ENCODE measurements around the gene MTURN. TPM values are rescaled to one million over a fixed set of nuclear protein-coding genes. Genes with fewer than 3 reads are reported as not detected.

MTURN gene
- total and polyA plus RNA-seq, 2 donors (not counting 3 experiments of a cell fraction or from before 2014, with no cell fraction given): 4.9 to 6.6 TPM

- Histone ChIP-seq H3K27me3 (ENCODE audit: control insufficient read depth in 2 of 2, insufficient read depth in 2 of 2, low read length in 2 of 2) (no peaks in the 10 kb centered on the region), H3K9ac (replicated peaks; ENCODE audit: extremely low read depth, insufficient read depth, low read length) (no peak overlapping the region), H3K27ac (ENCODE audit: insufficient read depth, low read depth, low read length) (no peak overlapping the region), H3K4me1 (ENCODE audit: control insufficient read depth, extremely low read depth, insufficient read depth, low read length) (no peaks in the 10 kb centered on the region), H4K20me1 (replicated peaks; ENCODE audit: control insufficient read depth, extremely low read depth, insufficient read depth, low read length) (no peaks in the 10 kb centered on the region), H3K4me3 (replicated peaks in 1 of 3; ENCODE audit: insufficient read depth in 1 of 3, low read depth in 1 of 3, low read length in 3 of 3) (no peak overlapping the region), H3K4me2 (ENCODE audit: insufficient read depth, low read length) (no peak overlapping the region), H3K79me2 (ENCODE audit: control insufficient read depth, insufficient read depth, low read length) (no peaks in the 10 kb centered on the region), H3K9me1 (replicated peaks; ENCODE audit: control insufficient read depth, extremely low read depth, insufficient read depth, low read length) (no peaks in the 10 kb centered on the region), H3K36me3 (ENCODE audit: control insufficient read depth in 2 of 2, extremely low read depth in 1 of 2, insufficient read depth in 2 of 2, low read length in 2 of 2) (no peaks in the 10 kb centered on the region), H2AFZ (ENCODE audit: low read depth, low read length) (no peak overlapping the region), H3K9me3 (replicated peaks; ENCODE audit: control insufficient read depth, insufficient read depth, low read length) (no peaks in the 10 kb centered on the region)
- dilution Hi-C loops (cut with MboI; ENCODE audit: extremely low pct_ligation_motif_present, low sequenced_read_pairs) (no loop called here), intact Hi-C loops (cut with micrococcal nuclease) (no loop called here)
- DNase-seq (ENCODE audit: low read depth, low spot score) (no peak), FAIRE-seq (no peak)
- no peak for TF ChIP-seq MYC (IDR thresholded peaks at IDR 0.05; ENCODE audit: low read depth, low read length)
- no peak for TF ChIP-seq POLR2A (IDR thresholded peaks at IDR 0.05; ENCODE audit: low read depth, low read length)
- no peak for TF ChIP-seq JUN (IDR thresholded peaks at IDR 0.05; ENCODE audit: borderline replicate concordance, insufficient read depth, insufficient read length, low read depth)
- TF ChIP-seq GATA2 (IDR thresholded peaks at IDR 0.05; ENCODE audit: insufficient read depth, insufficient read length, low read depth, low read length): no peak
- no peak for TF ChIP-seq POLR2AphosphoS5 (IDR thresholded peaks at IDR 0.05; ENCODE audit: insufficient read depth, low read depth, low read length)
- TF ChIP-seq MAX (IDR thresholded peaks at IDR 0.05; ENCODE audit: insufficient read depth, insufficient read length): no peak
- TF ChIP-seq EZH2 (IDR thresholded peaks at IDR 0.05; ENCODE audit: borderline replicate concordance, low read depth, low read length, severe bottlenecking): no peak
- no peak for TF ChIP-seq FOS (IDR thresholded peaks at IDR 0.05; ENCODE audit: borderline replicate concordance, insufficient read depth, low read length)
- TF ChIP-seq, protein P1, sequence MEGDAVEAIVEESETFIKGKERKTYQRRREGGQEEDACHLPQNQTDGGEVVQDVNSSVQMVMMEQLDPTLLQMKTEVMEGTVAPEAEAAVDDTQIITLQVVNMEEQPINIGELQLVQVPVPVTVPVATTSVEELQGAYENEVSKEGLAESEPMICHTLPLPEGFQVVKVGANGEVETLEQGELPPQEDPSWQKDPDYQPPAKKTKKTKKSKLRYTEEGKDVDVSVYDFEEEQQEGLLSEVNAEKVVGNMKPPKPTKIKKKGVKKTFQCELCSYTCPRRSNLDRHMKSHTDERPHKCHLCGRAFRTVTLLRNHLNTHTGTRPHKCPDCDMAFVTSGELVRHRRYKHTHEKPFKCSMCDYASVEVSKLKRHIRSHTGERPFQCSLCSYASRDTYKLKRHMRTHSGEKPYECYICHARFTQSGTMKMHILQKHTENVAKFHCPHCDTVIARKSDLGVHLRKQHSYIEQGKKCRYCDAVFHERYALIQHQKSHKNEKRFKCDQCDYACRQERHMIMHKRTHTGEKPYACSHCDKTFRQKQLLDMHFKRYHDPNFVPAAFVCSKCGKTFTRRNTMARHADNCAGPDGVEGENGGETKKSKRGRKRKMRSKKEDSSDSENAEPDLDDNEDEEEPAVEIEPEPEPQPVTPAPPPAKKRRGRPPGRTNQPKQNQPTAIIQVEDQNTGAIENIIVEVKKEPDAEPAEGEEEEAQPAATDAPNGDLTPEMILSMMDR (IDR thresholded peaks at IDR 0.05; ENCODE audit: extremely low read depth in 1 of 2, insufficient read depth in 1 of 2, low read depth in 1 of 2, low read length in 2 of 2): no peak
- CTCF ChIA-PET: interaction anchor here (1.6 kb wide), 1 partner anchor 12 kb away, joined by 5 read pairs; no protein-coding TSS in a partner anchor
- POLR2A ChIA-PET: no interaction called here
- no TSS peak for BruUV-seq (replicated peaks)
Measured at GRCh38 chr7:30176463-30177109, 41.8 kb downstream of the MTURN start.

Measured in endothelial cell of umbilical vein (primary cell).